GM12874 (cell line): ENCODE results near the gene TAS2R39.

Experiments
- TF ChIP-seq, protein P1 (sequence below): IDR thresholded peaks from 2 replicates; pipeline ENCODE4 v1.5.1; 2011; ENCODE audit warnings: low read depth, mild to moderate bottlenecking, control low read depth, low read length, moderate library complexity; ENCODE audit not compliant: insufficient read depth

TAS2R39 gene

DNA sequence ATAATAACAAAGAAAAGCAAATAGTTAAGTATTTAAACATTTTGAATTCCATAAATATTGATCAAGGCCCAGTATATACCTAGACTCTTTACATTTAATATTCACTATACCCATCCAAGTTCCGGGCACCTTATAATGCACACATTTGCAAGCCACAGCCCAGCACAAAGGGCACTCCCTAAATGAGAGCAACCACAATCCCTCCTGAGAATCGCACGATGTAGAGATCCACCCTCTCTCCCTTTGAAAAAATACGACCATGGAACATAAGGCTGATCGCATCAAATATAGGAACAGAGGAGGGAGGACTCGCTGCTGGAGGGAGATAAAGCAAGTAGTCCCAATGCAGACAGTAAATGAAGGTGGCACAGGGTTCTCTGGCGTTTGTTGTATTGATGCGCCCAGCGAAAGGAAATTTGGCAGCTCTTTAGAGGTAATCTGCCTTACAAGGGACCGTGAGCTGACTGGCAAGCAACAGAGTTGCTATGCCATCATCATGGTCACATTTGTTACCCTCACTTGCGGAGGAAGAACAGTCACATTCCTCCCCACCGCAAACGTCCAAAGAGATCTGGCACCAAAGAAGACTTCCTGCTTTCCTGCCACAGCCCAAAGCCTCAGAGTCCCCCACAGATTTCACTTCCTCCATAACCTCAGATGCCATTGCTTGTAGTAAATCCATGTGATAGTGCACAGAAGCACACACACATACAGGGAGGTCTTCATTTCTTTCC, 22.5 kb downstream of the TAS2R39 start:
- TF ChIP-seq, protein P1, sequence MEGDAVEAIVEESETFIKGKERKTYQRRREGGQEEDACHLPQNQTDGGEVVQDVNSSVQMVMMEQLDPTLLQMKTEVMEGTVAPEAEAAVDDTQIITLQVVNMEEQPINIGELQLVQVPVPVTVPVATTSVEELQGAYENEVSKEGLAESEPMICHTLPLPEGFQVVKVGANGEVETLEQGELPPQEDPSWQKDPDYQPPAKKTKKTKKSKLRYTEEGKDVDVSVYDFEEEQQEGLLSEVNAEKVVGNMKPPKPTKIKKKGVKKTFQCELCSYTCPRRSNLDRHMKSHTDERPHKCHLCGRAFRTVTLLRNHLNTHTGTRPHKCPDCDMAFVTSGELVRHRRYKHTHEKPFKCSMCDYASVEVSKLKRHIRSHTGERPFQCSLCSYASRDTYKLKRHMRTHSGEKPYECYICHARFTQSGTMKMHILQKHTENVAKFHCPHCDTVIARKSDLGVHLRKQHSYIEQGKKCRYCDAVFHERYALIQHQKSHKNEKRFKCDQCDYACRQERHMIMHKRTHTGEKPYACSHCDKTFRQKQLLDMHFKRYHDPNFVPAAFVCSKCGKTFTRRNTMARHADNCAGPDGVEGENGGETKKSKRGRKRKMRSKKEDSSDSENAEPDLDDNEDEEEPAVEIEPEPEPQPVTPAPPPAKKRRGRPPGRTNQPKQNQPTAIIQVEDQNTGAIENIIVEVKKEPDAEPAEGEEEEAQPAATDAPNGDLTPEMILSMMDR = no peak

DNA sequence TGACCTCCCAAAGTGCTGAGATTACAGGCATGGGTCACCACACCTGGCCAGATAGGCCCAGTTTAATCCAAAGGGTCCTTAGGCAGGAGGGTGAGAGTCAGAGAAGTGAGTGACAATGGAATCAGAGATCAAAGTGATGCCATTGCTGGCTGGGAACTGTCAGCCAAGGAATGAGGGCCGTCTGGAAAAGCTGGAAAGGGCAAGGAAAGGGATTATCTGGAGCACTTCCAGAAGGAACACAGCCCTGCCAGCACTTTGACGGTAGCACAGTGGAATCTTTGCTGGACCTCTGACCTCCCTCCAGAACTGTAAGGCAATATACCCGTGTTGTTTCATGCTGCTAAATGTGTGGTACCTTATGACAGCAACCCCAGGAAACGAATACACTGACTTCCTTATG, 27.3 kb downstream of the TAS2R39 start:
- TF ChIP-seq, protein P1 = no peak

DNA sequence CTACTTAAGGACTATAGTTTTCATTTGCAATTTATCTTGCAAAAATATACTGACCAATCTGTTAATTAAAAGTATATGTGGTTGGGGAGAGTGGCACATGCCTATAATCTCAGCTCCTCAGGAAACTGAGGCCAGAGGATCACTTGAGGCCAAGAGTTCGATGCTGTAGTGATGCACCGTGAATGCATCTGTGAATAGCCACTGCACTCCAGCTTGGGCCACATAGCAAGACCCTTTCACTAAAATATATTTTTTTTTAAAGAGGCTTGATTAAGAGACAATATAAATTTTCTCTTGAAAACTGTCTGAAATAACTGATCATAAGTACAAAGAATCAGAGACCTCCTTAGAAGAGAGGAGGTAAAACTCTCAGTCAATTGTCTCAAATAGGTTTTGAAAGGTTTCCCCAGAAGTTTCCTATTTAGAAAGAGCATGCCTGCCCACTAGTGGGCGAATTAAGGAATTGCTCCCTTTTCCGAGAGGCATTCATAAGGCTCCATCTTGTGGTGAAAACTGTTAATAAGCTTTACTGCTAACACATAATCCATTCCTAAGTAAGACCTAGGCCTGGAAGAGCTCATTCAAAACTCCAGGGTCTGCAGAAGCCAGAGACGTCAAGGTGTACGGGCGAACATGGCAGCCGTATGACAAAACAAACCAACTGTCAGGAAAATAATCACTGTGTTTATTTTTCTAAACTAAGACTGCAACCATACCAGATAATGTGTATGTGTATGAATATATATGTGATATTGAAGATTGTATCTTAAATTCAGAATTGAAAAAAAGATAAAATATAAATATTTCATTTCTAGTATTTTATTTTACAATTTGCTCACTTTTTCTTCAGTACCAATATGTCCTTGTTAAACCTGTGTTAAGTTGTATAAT, 31.8 kb downstream of the TAS2R39 start:
- TF ChIP-seq, protein P1 = peak; percentile 94

DNA sequence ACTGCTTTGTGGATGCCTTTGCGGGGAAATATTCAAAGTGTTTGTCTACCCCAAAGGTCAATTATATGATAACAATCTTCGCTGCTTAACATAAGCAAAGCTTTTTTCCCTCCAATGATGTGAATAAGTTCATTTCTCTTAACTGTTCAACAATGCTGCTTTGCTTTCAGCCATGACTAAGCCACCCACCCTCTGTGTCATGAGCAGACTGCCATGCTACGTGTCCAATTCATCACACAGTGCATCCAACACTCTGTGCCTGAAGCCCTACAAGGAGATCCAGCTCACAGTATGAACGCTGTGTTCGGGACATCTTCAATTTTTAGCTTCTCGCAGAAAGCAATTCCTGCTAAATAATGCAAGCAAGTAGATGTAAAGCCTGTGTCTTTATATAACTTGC, 32.9 kb downstream of the TAS2R39 start:
- TF ChIP-seq, protein P1 = no peak

DNA sequence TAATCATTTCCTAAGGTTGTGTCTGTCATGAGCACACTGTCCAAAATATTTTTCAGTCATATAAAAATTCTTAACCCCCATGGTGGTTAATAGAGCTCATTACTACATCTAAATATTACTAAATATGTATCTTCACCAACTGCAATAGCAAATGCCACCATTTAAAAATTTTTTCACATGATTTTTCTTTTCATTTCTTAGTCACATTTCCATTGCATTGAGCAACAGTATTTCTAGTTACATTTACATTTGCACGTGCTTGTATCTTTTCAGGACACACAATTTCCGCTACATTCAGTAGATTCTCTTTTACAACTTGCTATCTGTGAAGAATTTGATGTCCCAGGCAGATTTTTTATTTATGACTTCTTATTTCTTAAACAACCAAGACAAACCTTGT, 33.5 kb downstream of the TAS2R39 start:
- TF ChIP-seq, protein P1 = no peak

DNA sequence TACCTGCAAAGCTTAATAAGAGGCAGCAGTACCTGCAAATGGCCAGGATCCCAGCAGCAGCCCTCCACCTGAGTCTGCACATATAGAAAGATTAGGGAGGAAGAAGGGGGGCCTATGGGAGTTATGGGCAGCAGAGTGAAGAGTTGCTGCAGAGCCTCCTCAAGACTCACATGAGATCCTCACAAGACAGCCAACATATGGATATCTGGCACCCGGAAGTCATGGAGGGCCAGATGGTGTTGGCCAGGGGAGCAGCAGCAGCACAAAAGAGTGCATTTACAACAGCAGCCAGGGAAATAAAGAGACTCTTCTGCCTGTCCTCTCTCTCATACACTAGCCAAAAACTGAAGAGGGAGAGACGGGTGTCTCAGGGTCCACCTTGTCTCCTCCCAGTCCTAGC, 34.6 kb downstream of the TAS2R39 start:
- TF ChIP-seq, protein P1 = no peak

DNA sequence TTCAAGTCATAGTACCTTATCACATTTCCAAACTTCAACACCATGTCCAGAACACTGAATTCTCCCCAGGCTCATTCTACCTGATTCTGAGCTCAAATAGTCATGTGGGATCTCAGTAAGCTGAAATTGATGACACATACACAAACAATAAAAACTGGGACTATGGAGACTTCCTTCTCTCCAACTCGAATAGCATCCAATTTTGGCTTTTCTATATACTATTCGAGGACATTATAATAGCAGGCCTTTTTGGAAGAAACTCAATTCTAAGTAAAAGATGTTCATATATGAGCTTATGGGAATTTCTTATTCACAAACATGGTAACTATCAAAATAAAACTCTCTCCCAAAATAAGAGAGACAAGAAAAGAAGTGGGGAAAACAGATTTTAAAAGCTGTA, 38.1 kb downstream of the TAS2R39 start:
- TF ChIP-seq, protein P1 = no peak
